Effector CD8-positive, alpha-beta T cell (primary cell): ENCODE data around the gene CTBP2.
"Not testable (repeated sequence)": the region's sequence is repeated elsewhere in the genome, so short reads cannot be mapped to it uniquely, and the experiment has no call there.

Source experiments
- DNase-seq: peaks from one replicate; lab custom pipeline; 2025; lab: John Stamatoyannopoulos, UW

Gene CTBP2

GRCh38 chr10:125064681-125065492 is 95.5 kb downstream of the CTBP2 start:
- no peak for DNase-seq

GRCh38 chr10:125063256-125063925 is 97.0 kb downstream of the CTBP2 start:
- DNase-seq, result no peak

- no peak for DNase-seq
Measured at GRCh38 chr10:125062914-125063230, 97.5 kb downstream of the CTBP2 start.

DNA sequence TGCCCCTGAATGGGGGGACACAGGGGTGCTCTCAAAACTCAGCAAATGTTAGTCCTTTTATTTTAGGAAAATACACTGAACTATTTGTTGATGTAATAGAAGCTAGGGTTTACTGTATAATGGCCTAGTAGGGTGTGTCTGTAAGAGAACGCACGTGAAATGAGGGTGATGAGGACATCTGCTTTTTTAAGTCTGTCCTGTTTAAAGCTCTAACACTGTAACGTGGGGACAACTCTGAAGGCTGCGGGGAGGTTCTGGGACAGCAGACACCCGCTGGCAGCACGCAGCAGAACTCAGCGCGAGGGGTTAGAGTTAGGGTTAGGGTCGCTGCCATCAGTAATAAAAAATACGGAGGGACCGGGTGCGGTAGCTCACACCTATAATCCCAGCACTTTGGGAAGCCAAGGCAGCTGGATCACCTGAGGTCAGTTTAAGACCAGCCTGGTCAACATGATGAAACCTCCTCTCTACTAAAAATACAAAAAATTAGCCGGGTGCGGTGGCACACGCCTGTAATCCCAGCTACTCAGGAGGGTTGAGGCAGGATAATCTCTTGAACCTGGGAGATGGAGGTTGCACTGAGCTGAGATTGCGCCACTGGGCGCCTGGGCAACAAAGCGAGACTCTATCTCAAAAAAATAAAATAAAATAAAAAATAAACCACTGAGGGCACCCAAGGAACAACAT is 98.0 kb downstream of the CTBP2 start:
- no peak for DNase-seq

GRCh38 chr10:125061557-125062226 is 98.7 kb downstream of the CTBP2 start:
- DNase-seq, result no peak

DNA sequence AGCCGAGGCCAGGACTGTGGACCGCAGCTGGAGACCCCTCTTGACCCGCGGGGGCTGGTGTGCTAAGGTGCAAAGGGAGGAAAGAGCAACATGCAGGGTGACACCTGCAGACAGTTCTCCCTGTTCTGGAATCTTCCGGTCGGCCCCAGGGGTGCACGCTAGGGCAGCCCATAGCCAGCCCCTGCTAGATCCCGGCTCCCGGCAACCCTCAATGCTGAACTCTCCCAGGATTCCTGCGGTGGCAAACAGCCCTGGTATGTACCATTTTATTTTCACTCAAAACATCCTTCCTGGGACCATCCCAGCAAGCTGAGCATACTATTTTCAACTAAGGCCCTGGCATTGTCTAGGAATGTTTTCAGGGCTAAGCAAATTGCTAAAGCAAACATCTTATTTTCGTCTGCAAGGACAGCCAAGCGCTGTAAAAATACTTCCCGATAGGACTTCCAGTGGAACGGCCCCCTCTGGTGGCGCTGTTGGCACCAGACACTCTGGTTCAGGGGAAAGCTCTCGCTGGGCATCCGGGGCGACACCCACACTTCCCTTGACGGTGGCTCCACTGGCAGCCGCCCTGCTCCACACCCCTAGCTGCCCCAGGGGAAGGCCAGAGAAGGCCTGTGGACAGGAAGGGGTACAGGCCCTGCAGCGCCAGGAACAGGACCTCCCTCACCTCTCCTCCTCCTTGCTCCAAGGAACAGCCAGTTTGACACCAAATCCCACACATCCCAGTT is 99.4 kb downstream of the CTBP2 start:
- DNase-seq, result no peak

DNA sequence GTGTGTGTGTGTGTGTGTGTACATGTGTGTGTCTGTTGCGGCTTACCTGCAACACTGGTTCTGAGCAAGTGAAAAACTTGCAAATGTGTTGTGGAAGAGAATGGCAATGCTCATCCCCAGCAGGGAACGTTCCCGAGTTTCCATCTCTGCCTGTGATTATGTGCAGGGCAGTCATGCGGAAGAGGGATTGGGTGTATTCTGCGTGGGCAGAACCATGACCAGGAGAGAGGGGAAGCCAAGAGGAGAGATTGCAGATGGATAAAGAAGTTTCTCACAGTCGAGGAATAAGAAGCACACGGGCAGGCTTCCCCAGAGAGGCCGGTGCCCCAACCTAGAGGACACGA is 99.9 kb downstream of the CTBP2 start:
- DNase-seq, result no peak

DNA sequence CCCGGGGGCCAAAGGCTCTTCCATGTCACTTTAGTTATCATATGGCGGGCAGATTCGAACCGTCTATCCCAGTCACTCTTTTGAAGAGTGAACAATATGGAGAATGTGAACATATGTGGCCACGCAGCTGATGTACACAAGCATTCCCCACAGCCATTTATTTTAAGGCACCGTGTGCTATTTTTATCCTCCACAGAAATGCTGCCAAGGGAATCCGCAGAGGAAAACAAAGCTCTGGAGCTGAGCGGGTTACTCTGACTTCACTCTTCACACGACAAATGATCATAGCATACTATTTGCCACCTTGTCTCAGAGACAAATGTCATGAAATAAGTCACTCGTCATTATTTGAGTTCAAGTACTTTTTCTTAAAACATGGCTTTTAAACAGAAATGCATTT is 100.3 kb downstream of the CTBP2 start:
- DNase-seq, result no peak

GRCh38 chr10:125059348-125059747 is 101.0 kb downstream of the CTBP2 start:
- DNase-seq, result not testable (repeated sequence)

GRCh38 chr10:125057158-125058001 is 103.0 kb downstream of the CTBP2 start:
- DNase-seq, result no peak

GRCh38 chr10:125056161-125057132 is 103.9 kb downstream of the CTBP2 start:
- no peak for DNase-seq

GRCh38 chr10:125055446-125055845 is 104.9 kb downstream of the CTBP2 start:
- no peak for DNase-seq

GRCh38 chr10:125054669-125055268 is 105.6 kb downstream of the CTBP2 start:
- no peak for DNase-seq

- DNase-seq, result no peak
Measured at GRCh38 chr10:125054216-125054615, 106.1 kb downstream of the CTBP2 start.

DNA sequence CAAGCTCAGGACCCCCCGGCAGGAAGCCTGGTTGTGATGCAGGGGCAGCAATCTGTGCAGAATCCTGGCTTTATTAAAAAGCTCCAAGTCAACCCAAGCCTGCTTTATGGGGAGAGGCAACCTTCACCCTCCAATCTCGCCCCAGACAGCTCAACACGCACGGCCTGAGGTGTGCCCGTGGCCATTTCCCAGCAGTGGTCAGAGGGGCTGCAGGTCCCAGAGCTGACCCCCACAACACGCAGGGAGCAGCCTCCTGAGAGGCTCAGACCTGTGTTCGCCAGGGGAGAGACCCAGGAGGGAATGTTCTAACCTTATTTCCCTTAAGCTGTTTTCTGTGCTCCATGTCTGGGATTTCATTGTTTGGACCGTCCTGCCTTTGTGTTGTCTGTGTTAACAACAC is 108.2 kb downstream of the CTBP2 start:
- no peak for DNase-seq

- DNase-seq, result no peak
Measured at GRCh38 chr10:125050383-125050782, 110.0 kb downstream of the CTBP2 start.

DNA sequence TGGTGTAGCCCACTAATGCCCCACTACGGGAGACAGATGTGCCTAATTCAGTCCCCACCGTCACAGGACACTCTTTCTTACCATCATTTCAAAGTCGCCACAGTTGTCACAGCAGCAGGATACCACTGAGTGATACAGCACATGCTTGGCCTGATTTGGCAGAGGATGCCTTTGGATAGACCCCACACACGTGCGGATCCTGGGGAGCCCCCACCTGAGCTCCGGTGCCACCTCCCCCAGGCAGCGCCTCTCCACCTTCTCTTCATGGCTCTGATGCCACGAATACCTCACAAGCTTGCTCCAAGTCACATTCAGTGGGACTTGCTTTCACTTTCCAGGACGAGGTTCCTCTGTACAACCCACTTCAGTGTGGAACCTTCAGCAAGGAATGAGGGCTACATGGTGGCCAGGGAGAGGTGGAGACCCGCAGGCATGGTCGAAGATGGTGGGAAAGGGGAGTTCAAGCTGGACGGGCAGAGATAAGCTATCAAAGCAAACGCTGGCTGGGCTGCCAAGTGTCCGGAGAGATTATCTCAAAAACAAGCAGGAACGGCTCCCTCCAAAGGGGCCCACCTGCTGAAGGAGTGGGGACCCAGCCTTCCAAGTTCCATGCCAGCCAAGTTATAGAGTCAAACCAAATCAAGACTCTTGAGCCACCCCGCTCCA is 111.0 kb downstream of the CTBP2 start:
- DNase-seq, result no peak

DNA sequence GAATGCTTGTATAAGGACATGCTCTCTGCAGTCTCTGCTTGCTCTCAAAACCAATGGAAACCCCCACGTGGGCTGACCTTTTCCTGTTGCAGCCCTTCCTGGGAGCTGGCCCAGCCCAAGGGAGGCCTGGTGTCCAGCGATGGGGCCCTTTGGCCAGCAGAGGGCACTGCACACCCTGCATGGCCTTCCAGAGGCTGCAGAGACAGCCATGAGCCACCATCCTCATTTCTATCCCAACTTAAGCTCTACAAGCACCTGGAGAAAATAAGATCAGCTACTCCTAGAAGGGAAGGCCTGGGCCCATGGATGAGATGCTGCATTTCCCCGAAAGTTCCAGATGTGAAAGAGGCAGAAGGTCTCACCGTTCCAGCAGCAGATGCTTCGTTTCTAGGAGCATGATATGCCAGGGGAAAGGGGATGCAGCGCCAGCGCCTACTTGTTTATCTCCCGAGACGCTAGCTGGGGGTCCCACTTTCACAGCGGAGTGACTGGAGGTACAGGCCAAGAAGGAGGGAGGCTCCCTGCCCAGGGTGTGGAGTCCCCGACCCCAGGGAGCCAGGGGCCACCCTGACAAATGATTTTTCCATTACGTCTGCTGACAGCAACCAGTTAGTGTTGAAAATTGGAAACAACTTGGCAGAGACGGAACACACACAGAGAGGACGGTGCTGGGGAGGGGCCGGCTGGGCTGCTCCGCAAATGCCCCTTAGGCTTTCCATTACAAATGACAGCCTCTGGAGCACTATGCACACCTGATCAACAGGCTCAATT is 112.1 kb downstream of the CTBP2 start:
- DNase-seq, result peak; percentile 13
